ENCODE data around the gene ZHX3.

GRCh38 chr20:41161886-41162285, 155.6 kb downstream of the ZHX3 start:
- TF ChIP-seq POLR2A (IDR thresholded peaks at IDR 0.05; ENCODE audit: low read length) (no peak), GATA1 (IDR thresholded peaks at IDR 0.05; ENCODE audit: low read depth, low read length) (no peak)

Measured in erythroblast (primary cell).